ENCODE measurements around the gene AGAP1. TPM values are rescaled to one million over a fixed set of nuclear protein-coding genes. Genes with fewer than 3 reads are reported as not detected.

AGAP1 gene
- total RNA-seq, 1 donor from 2014 or later, result 33.4 TPM

DNA sequence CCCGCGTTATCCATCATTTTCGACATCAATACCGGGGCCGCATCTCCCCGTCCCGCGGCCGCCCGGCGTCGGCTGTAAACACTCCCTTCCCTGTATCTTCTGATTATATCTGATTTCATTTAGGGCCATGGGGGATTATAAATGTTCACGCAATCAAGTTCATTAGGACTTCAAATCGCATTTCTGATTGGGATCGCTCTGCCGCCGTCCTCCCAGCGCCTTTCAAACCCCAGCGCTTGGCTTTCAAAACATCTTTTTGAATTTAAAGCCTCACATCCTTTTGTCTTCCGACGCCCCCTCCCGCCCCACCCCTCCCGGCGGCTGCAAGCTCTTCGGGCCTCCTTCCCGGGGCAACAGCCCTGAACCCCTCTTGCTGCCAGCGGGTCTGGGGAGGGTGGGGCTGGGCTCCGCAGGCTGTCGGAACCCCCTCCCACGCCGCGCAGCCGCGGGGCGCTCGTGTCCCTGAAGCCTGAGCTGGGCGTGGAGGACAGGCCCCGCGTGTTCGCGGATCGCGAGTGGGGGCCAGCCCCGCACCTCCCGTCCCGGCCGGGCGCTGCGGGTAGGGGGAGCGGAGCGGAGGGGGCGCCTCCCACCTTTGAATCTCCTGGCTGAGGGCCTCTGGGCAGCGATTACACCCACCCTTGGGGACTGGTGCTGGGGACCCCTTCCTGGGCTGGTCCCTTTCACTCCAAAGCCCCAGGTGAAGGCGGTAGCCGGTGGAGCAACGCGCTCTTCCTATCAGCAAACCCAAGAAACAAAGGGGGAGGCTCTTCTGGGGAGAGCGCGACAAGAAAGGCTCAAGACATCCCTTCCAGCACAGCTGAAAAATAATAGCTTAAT is 685.6 kb downstream of the AGAP1 start:
- TF ChIP-seq, protein P1, sequence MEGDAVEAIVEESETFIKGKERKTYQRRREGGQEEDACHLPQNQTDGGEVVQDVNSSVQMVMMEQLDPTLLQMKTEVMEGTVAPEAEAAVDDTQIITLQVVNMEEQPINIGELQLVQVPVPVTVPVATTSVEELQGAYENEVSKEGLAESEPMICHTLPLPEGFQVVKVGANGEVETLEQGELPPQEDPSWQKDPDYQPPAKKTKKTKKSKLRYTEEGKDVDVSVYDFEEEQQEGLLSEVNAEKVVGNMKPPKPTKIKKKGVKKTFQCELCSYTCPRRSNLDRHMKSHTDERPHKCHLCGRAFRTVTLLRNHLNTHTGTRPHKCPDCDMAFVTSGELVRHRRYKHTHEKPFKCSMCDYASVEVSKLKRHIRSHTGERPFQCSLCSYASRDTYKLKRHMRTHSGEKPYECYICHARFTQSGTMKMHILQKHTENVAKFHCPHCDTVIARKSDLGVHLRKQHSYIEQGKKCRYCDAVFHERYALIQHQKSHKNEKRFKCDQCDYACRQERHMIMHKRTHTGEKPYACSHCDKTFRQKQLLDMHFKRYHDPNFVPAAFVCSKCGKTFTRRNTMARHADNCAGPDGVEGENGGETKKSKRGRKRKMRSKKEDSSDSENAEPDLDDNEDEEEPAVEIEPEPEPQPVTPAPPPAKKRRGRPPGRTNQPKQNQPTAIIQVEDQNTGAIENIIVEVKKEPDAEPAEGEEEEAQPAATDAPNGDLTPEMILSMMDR (IDR thresholded peaks at IDR 0.05), result no peak
- Histone ChIP-seq H3K27me3 (peaks cover 82% of the 10 kb centered on the region), H3K9me3 (no peaks in the 10 kb centered on the region), H3K36me3 (no peaks in the 10 kb centered on the region), H3K4me1 (peaks cover 17% of the 10 kb centered on the region), H3K4me3 (no peak overlapping the region), H3K27ac (no peak overlapping the region)
- ATAC-seq, result no peak
- peak; percentile 47 for DNase-seq
- intact Hi-C loops (cut with DNase I), result loop anchor here (10.0 kb wide), 1 partner anchor 405 kb away; no protein-coding TSS in a partner anchor

DNA sequence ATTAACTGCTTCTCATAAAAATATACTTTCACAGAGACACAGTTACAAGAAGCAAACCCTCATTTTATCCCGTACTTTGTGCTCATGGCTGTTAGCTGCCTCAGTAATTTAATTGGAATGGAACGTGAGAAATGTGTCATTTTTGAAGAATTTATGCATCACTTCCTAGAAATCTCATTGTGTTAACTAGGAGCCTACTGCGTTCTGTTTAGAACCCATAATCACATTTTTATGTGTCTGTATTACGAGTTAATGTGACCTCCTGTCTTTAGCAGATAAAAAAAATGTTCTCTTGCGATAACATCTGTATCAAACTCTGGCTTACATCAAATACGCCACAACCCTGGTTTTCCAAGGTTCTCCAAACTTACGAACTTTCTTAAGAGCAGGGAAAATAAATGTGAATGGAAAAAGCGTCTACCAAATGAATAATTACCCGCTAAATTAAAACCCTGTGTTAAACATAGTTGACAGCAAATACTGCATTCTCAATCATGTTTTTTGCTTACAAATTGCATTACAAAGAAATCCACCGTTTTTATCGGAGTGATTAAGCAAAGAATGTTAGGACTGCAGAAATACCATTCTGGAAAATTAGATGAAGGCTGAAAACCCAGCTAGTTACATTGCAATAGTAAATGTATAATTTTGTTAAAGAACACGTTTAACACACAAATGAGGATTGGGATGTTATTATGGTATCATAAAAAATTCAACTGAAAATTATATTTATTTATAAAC is 686.4 kb downstream of the AGAP1 start:
- Histone ChIP-seq H3K4me1 (peaks cover 17% of the 10 kb centered on the region), H3K4me3 (no peak overlapping the region), H3K9me3 (no peaks in the 10 kb centered on the region), H3K27ac (no peak overlapping the region), H3K27me3 (peaks cover 82% of the 10 kb centered on the region), H3K36me3 (no peaks in the 10 kb centered on the region)
- no peak for DNase-seq
- TF ChIP-seq, protein P1 (IDR thresholded peaks at IDR 0.05), result no peak
- intact Hi-C loops (cut with DNase I), result loop anchor here (10.0 kb wide), 1 partner anchor 405 kb away; no protein-coding TSS in a partner anchor
- no peak for ATAC-seq

DNA sequence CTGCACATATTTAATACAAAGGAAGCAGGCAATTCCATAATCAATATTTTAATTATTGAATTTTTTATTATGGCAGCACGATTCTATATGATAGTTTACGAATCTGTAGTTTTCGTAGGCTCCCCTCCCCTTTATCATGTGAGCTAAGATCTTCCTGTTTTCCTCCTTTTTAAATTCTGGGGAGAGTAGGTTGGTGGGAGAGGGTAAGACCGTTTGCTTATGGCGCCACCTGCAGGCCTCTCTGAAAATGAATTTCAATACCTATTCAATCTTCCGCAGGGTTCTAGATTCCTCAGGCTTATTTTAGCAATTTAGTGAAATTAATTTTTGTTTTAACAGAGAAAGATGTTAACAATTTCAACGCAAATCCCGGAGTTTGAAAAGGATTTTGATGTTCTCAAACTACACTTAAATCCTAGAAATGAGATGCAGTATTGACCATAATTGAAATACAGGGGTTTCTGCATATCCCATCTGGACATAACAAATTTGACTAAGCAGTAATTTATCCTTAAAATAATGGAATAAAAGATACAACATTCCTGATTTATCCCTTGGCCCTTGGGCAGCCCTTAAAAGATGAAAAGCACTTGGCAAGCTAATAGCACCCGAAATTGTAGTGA is 687.1 kb downstream of the AGAP1 start:
- peaks cover 77% of the 10 kb centered on the region for H3K27me3 ChIP-seq
- TF ChIP-seq, protein P1 (IDR thresholded peaks at IDR 0.05), result peak; percentile 70
- intact Hi-C loops (cut with DNase I), result loop anchor here (10.0 kb wide), 1 partner anchor 406 kb away; no protein-coding TSS in a partner anchor
- ATAC-seq, result peak; percentile 62
- no peak overlapping the region for H3K4me3 ChIP-seq
- DNase-seq, result no peak
- H3K4me1 ChIP-seq, result peaks cover 17% of the 10 kb centered on the region
- no peaks in the 10 kb centered on the region for H3K36me3 ChIP-seq
- H3K9me3 ChIP-seq, result no peaks in the 10 kb centered on the region
- no peak overlapping the region for H3K27ac ChIP-seq
